K562 (cell line): ENCODE data around the gene MAPT. TPM values are rescaled to one million over a fixed set of nuclear protein-coding genes. Genes with fewer than 3 reads are reported as not detected.
A peak's percentile ranks its signal among the peaks of the same experiment; 100 is the strongest.

Experiments
- CBFA2T3 ChIP-seq: fragments of 450-650 bp; IDR thresholded peaks from 2 replicates; pipeline ENCODE4 v1.6.1; 2017
- CHCHD3 ChIP-seq: fragments of 250-450 bp; sonication (Bioruptor Pico); IDR thresholded peaks from 2 replicates; pipeline ENCODE4 v2.1.2; 2022; ENCODE audit warnings: mild to moderate bottlenecking
- CHD2 ChIP-seq: IDR thresholded peaks from 2 replicates; pipeline ENCODE4 v1.6.1; 2011; ENCODE audit warnings: low read depth, low read length
- CHD4 ChIP-seq: fragments of 200-600 bp; sonication (generic); IDR thresholded peaks from 3 replicates; pipeline ENCODE4 v1.6.1; 2012; ENCODE audit warnings: low read depth, mild to moderate bottlenecking, mixed read lengths, low read length, inconsistent platforms; ENCODE audit not compliant: insufficient read depth, insufficient replicate concordance, poor library complexity, severe bottlenecking
- COPS2 ChIP-seq: fragments of 450-650 bp; conservative IDR thresholded peaks from 2 replicates; pipeline ENCODE4 v1.6.1; 2016; ENCODE audit warnings: mild to moderate bottlenecking, moderate library complexity
- EP300 ChIP-seq: IDR thresholded peaks from 2 replicates; pipeline ENCODE4 v1.6.1; 2012; ENCODE audit warnings: low read length, improper control_type of control experiment
- ERF ChIP-seq: fragments of 450-650 bp; formaldehyde crosslinking; IDR thresholded peaks from 2 replicates; pipeline ENCODE4 v1.4.0; 2020; ENCODE audit warnings: mild to moderate bottlenecking, mixed read lengths
- FOXK2 ChIP-seq, 2 experiments: fragments of 450-650 bp; IDR thresholded peaks in 1 of 2; conservative IDR thresholded peaks in 1 of 2; 2 replicates each; pipeline ENCODE4 v1.6.1; 2016; ENCODE audit warnings: low read depth in 2 of 2, mild to moderate bottlenecking in 1 of 2
- ILK ChIP-seq: fragments of 450-650 bp; IDR thresholded peaks from 2 replicates; pipeline ENCODE4 v1.6.1; 2016; ENCODE audit warnings: missing genetic modification characterization, low read depth, mild to moderate bottlenecking, missing compliant biosample characterization, moderate library complexity, borderline replicate concordance
- KDM2B ChIP-seq: fragments of 250-450 bp; sonication (Bioruptor Pico); IDR thresholded peaks from 2 replicates; pipeline ENCODE4 v1.8.0; 2021; ENCODE audit warnings: mild to moderate bottlenecking, moderate library complexity
- NFIX ChIP-seq: fragments of 250-450 bp; sonication (Bioruptor Pico); IDR thresholded peaks from 2 replicates; pipeline ENCODE4 v1.4.0; 2020; ENCODE audit warnings: low read depth, mild to moderate bottlenecking, moderate library complexity
- NFRKB ChIP-seq: fragments of 450-650 bp; IDR thresholded peaks from 2 replicates; pipeline ENCODE4 v1.6.1; 2016; ENCODE audit warnings: low read depth
- PHF20 ChIP-seq: fragments of 450-650 bp; IDR thresholded peaks from 2 replicates; pipeline ENCODE4 v1.6.1; 2018; ENCODE audit not compliant: partially characterized antibody
- PTBP1 ChIP-seq: fragments of 200-400 bp; formaldehyde crosslinking; IDR thresholded peaks from 2 replicates; pipeline ENCODE4 v1.6.1; 2017; ENCODE audit warnings: low read depth, low read length
- RBM17 ChIP-seq: fragments of 200-400 bp; formaldehyde crosslinking; IDR thresholded peaks from 2 replicates; pipeline ENCODE4 v1.6.1; 2017; ENCODE audit warnings: low read depth, mild to moderate bottlenecking, low read length, borderline replicate concordance
- SAFB ChIP-seq: fragments of 200-400 bp; formaldehyde crosslinking; IDR thresholded peaks from 2 replicates; pipeline ENCODE4 v1.6.1; 2017; ENCODE audit warnings: low read depth, low read length, borderline replicate concordance
- SMAD2 ChIP-seq: fragments of 150-350 bp; IDR thresholded peaks from 2 replicates; pipeline ENCODE4 v1.6.1; 2014; ENCODE audit warnings: low read depth, mild to moderate bottlenecking, low read length
- SNIP1 ChIP-seq: fragments of 450-650 bp; IDR thresholded peaks from 2 replicates; pipeline ENCODE4 v1.7.1; 2017; ENCODE audit warnings: low read depth, mild to moderate bottlenecking
- SNRNP70 ChIP-seq: fragments of 200-400 bp; formaldehyde crosslinking; optimal IDR thresholded peaks from 2 replicates; pipeline ENCODE3; 2017; ENCODE audit warnings: low read depth, low read length
- TAF9B ChIP-seq: fragments of 450-650 bp; IDR thresholded peaks from 2 replicates; pipeline ENCODE4 v1.6.1; 2018; ENCODE audit warnings: mild to moderate bottlenecking; ENCODE audit not compliant: partially characterized antibody
- TARDBP ChIP-seq: fragments of 450-650 bp; IDR thresholded peaks from 2 replicates; pipeline ENCODE4 v1.6.1; 2016
- TFAP4 ChIP-seq: sonication (generic); formaldehyde crosslinking; IDR thresholded peaks from 2 replicates; pipeline ENCODE4 v1.8.0; 2022; ENCODE audit warnings: missing genetic modification reagents, mild to moderate bottlenecking, moderate library complexity, borderline replicate concordance
- YBX1 ChIP-seq: fragments of 450-650 bp; IDR thresholded peaks from 2 replicates; pipeline ENCODE4 v1.7.1; 2016; ENCODE audit warnings: mild to moderate bottlenecking
- ZNF239 ChIP-seq: fragments of 250-450 bp; sonication (Bioruptor Pico); IDR thresholded peaks from 2 replicates; pipeline ENCODE4 v1.4.0; 2020; ENCODE audit warnings: mild to moderate bottlenecking
- ZNF384 ChIP-seq: IDR thresholded peaks from 2 replicates; pipeline ENCODE4 v1.6.1; 2012; ENCODE audit warnings: low read depth, low read length, improper control_type of control experiment
- ZNF41 ChIP-seq: fragments of 250-450 bp; sonication (Bioruptor Pico); conservative IDR thresholded peaks from 2 replicates; pipeline ENCODE4 v1.4.0; 2020; ENCODE audit warnings: mild to moderate bottlenecking
- polyA plus RNA-seq, 8 experiments: library from polyadenylated mRNA; depleted of rRNA in 4 of 8; stranded (reverse) in 5 of 8; unstranded in 3 of 8; fragments of >200 nt; fragmentation: Nextera tagmentation in 2 of 8; fragmentation: Illumina TruSeq in 1 of 8; extraction: Ambion mirVana in 2 of 8; extraction: Trizol in 1 of 8; gene quantifications; 2 replicates each; pipeline versions ENCODE4 v1.2.1 to v1.2.3, GENCODE V29; 2011 to 2014; ENCODE audit warnings: inconsistent platforms in 1 of 8, missing spikeins in 1 of 8
- total RNA-seq, 7 experiments: library from RNA; depleted of rRNA in 6 of 7; stranded (reverse); fragments of >200 nt in 6 of 7; fragmentation: Illumina TruSeq in 2 of 7; extraction: Trizol in 2 of 7; gene quantifications; 2 replicates each; pipeline versions ENCODE4 v1.2.1 to v1.2.3, GENCODE V29; 2011 to 2021; ENCODE audit warnings: low replicate concordance in 1 of 7

Gene MAPT
- total and polyA plus RNA-seq, 9 of the 15 experiments (the other 6 are each of a cell fraction or from before 2014, with no cell fraction given), result 0.04 to 1.1 (median 0.36) TPM

GRCh38 chr17:45951941-45952340, 57.6 kb downstream of the MAPT start (continued):
- TF ChIP-seq SAFB, result no peak
- TF ChIP-seq ERF, result no peak
- no peak for TF ChIP-seq NFIX
- no peak for TF ChIP-seq TAF9B
- TF ChIP-seq YBX1, result no peak
- TF ChIP-seq FOXK2 (conservative IDR thresholded peaks at IDR 0.05 in 1 of 2, IDR thresholded peaks at IDR 0.05 in 1 of 2; ENCODE audit: low read depth in 2 of 2), result no peak
- no peak for TF ChIP-seq NFRKB
- TF ChIP-seq TARDBP, result no peak
- no peak for TF ChIP-seq CHCHD3
- no peak for TF ChIP-seq TFAP4 (CRISPR knock-in tag)
- TF ChIP-seq PHF20, result no peak
- TF ChIP-seq CHD2, result no peak
- peak; percentile 55; the same call in 1 of the 2 replicates for TF ChIP-seq EP300
- TF ChIP-seq ZNF239 (CRISPR knock-in tag), result no peak
- no peak for TF ChIP-seq CHD4
- TF ChIP-seq SMAD2, result no peak
- TF ChIP-seq COPS2, result no peak
- no peak for TF ChIP-seq ZNF384
- TF ChIP-seq SNIP1, result no peak
- no peak for TF ChIP-seq KDM2B (CRISPR knock-in tag)
- no peak for TF ChIP-seq ILK (tag)
- no peak for TF ChIP-seq RBM17
- TF ChIP-seq CBFA2T3, result peak; percentile 95
- no peak for TF ChIP-seq ZNF41 (CRISPR knock-in tag)
- TF ChIP-seq PTBP1, result no peak
- TF ChIP-seq SNRNP70, result no peak
